A673 (cell line): Measurements from ENCODE around the gene PIGC.

Experiments used
- CTCF ChIP-seq: fragments of 300-800, 200-600 bp; sonication (generic); conservative IDR thresholded peaks from 2 replicates; pipeline ENCODE4 v1.5.1; 2017; ENCODE audit warnings: low read depth, mild to moderate bottlenecking, antibody characterized with exemption, low read length, moderate library complexity, mixed read lengths
- EZH2 ChIP-seq: fragments of 200-600 bp; sonication (generic); IDR thresholded peaks from 2 replicates; pipeline ENCODE4 v1.6.1; 2017; ENCODE audit warnings: borderline replicate concordance, low read depth, mild to moderate bottlenecking, mixed read lengths, antibody characterized with exemption, low read length; ENCODE audit not compliant: poor library complexity, severe bottlenecking

- TF ChIP-seq CTCF, result no peak
- TF ChIP-seq EZH2, result no peak
Observed at GRCh38 chr1:172471666-172472065, 27.8 kb upstream of the PIGC start.
